ENCODE results near the gene POLG. TPM values are rescaled to one million over a fixed set of nuclear protein-coding genes. Genes with fewer than 3 reads are reported as not detected.

POLG gene
- total and polyA plus RNA-seq, 9 donors = 19.8 to 52.0 (median 42.8) TPM

DNA sequence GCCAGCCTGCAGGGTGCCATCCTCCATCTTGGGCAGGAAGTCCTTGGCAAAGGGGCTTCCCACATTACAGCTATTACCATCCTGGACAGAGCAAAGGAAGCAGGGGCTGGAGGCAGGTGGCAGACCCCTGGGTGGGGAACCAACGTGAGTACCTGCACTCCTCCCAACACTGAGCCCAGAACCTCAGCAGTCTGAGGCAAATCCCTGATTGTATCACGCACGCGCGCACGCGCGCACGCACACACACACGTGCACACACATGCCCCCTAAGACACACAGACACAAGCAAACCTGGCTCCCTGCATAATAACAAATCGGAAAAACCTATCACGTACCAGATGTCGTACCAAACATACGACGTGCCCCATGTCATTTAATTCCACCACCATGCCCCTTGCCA is 11.8 kb downstream of the POLG start:
- H3K27ac ChIP-seq = no peak overlapping the region
- no peak for TF ChIP-seq POLR2A (IDR thresholded peaks at IDR 0.05)
- TF ChIP-seq CTCF (IDR thresholded peaks at IDR 0.05) = no peak
- TF ChIP-seq EP300 (IDR thresholded peaks at IDR 0.05) = no peak
- no peaks in the 10 kb centered on the region for H3K27me3 ChIP-seq
- DNase-seq = peak in 1 of 5 donors; percentile 21
- H3K4me3 ChIP-seq = no peak overlapping the region
- no peaks in the 10 kb centered on the region for H3K4me1 ChIP-seq (ENCODE audit: insufficient read depth)
- no peaks in the 10 kb centered on the region for H3K9me3 ChIP-seq
- WGBS, 3 donors = 90 to 93% (median 91%) methylated on average over 15 of the region's 15 CpGs
- H3K36me3 ChIP-seq = no peaks in the 10 kb centered on the region
- intact Hi-C loops (cut with DNase I) = no loop called here

DNA sequence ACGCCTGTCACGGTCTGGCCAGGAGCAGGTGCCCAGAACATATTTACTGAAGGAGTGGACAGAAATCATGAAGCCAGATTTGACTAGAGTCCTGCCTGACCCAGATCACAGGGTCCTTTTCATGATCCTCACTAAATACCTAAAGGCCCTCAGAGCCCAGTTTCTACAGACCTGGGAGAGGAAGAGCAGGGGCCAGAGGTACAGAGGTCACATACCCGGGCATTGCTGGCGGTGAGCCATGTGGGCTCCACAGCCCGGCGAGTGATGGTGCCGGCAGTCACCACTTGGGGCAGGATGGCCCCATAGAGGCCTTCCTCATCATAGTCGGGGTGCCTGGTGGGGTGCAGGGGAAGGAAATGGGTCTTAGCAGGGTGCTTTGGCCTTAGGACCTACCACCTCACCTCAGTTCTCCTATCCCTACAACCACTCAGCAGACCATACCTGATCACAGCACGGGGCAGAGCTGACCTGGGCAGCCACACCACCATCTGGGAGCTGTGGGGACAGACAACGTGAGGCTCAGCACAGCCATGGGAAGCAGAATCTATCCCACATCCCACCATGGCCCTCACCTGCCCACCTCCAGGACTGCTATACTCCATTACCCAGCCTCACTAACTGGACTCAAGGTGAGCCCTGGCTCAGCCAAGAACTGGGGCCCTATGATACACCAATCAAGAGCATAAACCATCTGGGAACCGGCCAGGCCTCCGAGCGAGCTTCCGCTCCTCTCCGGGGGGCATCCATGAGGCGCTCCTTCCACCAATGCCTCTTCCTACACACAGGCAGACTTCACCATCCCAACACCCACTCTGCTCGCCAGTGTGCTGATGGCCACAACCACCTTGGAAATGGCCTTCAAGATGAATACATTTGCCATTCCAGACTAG is 12.9 kb downstream of the POLG start:
- intact Hi-C loops (cut with DNase I) = no loop called here
- Histone ChIP-seq H3K36me3 (no peaks in the 10 kb centered on the region), H3K4me3 (no peak overlapping the region), H3K27ac (no peak overlapping the region), H3K9me3 (no peaks in the 10 kb centered on the region), H3K27me3 (no peaks in the 10 kb centered on the region), H3K4me1 (ENCODE audit: insufficient read depth) (no peaks in the 10 kb centered on the region)
- DNase-seq = peak in 1 of 5 donors; percentile 37
- WGBS, 3 donors = 75 to 81% (median 78%) methylated on average over 17 of the region's 17 CpGs
- no peak for TF ChIP-seq POLR2A (IDR thresholded peaks at IDR 0.05)
- no peak for TF ChIP-seq EP300 (IDR thresholded peaks at IDR 0.05)
- TF ChIP-seq CTCF (IDR thresholded peaks at IDR 0.05) = no peak

DNA sequence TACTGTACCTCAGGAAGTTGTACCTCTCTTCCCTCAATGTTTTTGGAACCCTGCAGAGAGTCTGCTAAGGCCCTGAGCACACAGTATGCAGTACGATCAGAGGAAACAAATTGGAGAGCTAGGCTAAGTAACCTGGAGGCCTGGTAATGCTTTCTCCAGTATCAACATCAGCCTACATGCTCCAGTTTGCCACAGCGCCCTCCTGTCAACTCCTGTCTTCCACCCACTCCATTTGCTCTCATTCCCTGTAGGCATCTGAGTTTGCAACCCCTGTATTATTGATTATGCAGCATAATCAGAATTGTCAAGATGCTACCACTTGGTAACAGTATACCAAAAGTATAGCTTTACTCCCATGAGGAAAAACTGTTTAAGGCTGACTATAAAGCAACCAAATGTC is 14.4 kb downstream of the POLG start:
- 78 to 90% (median 88%) methylated on average over 2 of the region's 2 CpGs for WGBS, 3 donors
- intact Hi-C loops (cut with DNase I) = no loop called here
- no peak overlapping the region for H3K4me3 ChIP-seq
- H3K27ac ChIP-seq = no peak overlapping the region
- H3K27me3 ChIP-seq = no peaks in the 10 kb centered on the region
- H3K36me3 ChIP-seq = no peaks in the 10 kb centered on the region
- TF ChIP-seq EP300 (IDR thresholded peaks at IDR 0.05) (no peak), POLR2A (IDR thresholded peaks at IDR 0.05) (no peak), CTCF (IDR thresholded peaks at IDR 0.05) (no peak)
- H3K4me1 ChIP-seq (ENCODE audit: insufficient read depth) = no peaks in the 10 kb centered on the region
- DNase-seq = no peak
- no peaks in the 10 kb centered on the region for H3K9me3 ChIP-seq

- no peak for DNase-seq
- Histone ChIP-seq H3K27me3 (no peaks in the 10 kb centered on the region), H3K4me1 (ENCODE audit: insufficient read depth) (no peaks in the 10 kb centered on the region), H3K9me3 (no peaks in the 10 kb centered on the region), H3K27ac (no peak overlapping the region), H3K36me3 (no peaks in the 10 kb centered on the region), H3K4me3 (no peak overlapping the region)
- TF ChIP-seq CTCF (IDR thresholded peaks at IDR 0.05) = no peak
- TF ChIP-seq EP300 (IDR thresholded peaks at IDR 0.05) = no peak
- TF ChIP-seq POLR2A (IDR thresholded peaks at IDR 0.05) = no peak
- intact Hi-C loops (cut with DNase I) = no loop called here
- WGBS, 3 donors = 89 to 92% (median 91%) methylated on average over 9 of the region's 9 CpGs
Measured at GRCh38 chr15:89319678-89320077, 14.9 kb downstream of the POLG start.
